Medulla oblongata (tissue), 1 donor: ENCODE results near the gene LGALS12.

Experiments
- DNase-seq: peaks from one replicate; pipeline ENCODE4 v3.0.0-alpha.2; 2015; ENCODE audit errors: extremely low spot score

Gene LGALS12

GRCh38 chr11:63560506-63561180, 54.8 kb downstream of the LGALS12 start:
- DNase-seq, result no peak

- no peak for DNase-seq
Measured at GRCh38 chr11:63563201-63564055, 57.5 kb downstream of the LGALS12 start, which contains the start of gene PLAAT2. Gene PLAAT2, minus strand, starts transcription at chr11:63563379. Its CDS starts 55 bp downstream, at chr11:63563324.

- DNase-seq, result peak; percentile 65
Measured at GRCh38 chr11:63564056-63564774, 58.3 kb downstream of the LGALS12 start.

- DNase-seq, result no peak
Measured at GRCh38 chr11:63564784-63565350, 59.0 kb downstream of the LGALS12 start.
